ENCODE results near the gene FRMD8.

FRMD8 gene

GRCh38 chr11:65414776-65415498 lies 28.5 kb downstream of the FRMD8 start:
- H3K27me3 Mint-ChIP-seq = no peaks in the 10 kb centered on the region
- no peaks in the 10 kb centered on the region for H3K9me3 Mint-ChIP-seq
- ATAC-seq (replicated peaks; ENCODE audit: extremely low read depth, poor library complexity, severe bottlenecking) (no peak), DNase-seq (ENCODE audit: low spot score in 2 of 2) (no peak)
- peaks cover 43% of the 10 kb centered on the region for H3K4me1 Mint-ChIP-seq
- H3K36me3 Mint-ChIP-seq (ENCODE audit: insufficient read depth) = peaks cover 20% of the 10 kb centered on the region
- peak overlapping the region; percentile 100 for H3K4me3 Mint-ChIP-seq
- H3K27ac Mint-ChIP-seq (ENCODE audit: low read depth) = no peak overlapping the region

GRCh38 chr11:65415499-65416340 lies 29.3 kb downstream of the FRMD8 start:
- peak overlapping the region; percentile 100 for H3K4me3 Mint-ChIP-seq
- no peaks in the 10 kb centered on the region for H3K9me3 Mint-ChIP-seq
- ATAC-seq (replicated peaks; ENCODE audit: extremely low read depth, poor library complexity, severe bottlenecking) = no peak
- H3K27me3 Mint-ChIP-seq = no peaks in the 10 kb centered on the region
- peaks cover 51% of the 10 kb centered on the region for H3K4me1 Mint-ChIP-seq
- DNase-seq (ENCODE audit: low spot score in 2 of 2) = no peak
- H3K27ac Mint-ChIP-seq (ENCODE audit: low read depth) = no peak overlapping the region
- peaks cover 15% of the 10 kb centered on the region for H3K36me3 Mint-ChIP-seq (ENCODE audit: insufficient read depth)

GRCh38 chr11:65416341-65416824 lies 29.9 kb downstream of the FRMD8 start:
- H3K4me1 Mint-ChIP-seq = peaks cover 58% of the 10 kb centered on the region
- peaks cover 18% of the 10 kb centered on the region for H3K36me3 Mint-ChIP-seq (ENCODE audit: insufficient read depth)
- H3K4me3 Mint-ChIP-seq = peak overlapping the region; percentile 100

GRCh38 chr11:65416841-65417701 lies 30.6 kb downstream of the FRMD8 start:
- peaks cover 65% of the 10 kb centered on the region for H3K4me1 Mint-ChIP-seq
- peak overlapping the region; percentile 100 for H3K27ac Mint-ChIP-seq (ENCODE audit: low read depth)
- ATAC-seq (replicated peaks; ENCODE audit: extremely low read depth, poor library complexity, severe bottlenecking) (no peak), DNase-seq (ENCODE audit: low spot score in 2 of 2) (no peak)
- H3K36me3 Mint-ChIP-seq (ENCODE audit: insufficient read depth) = peaks cover 25% of the 10 kb centered on the region
- H3K4me3 Mint-ChIP-seq = peak overlapping the region; percentile 100
- no peaks in the 10 kb centered on the region for H3K9me3 Mint-ChIP-seq
- H3K27me3 Mint-ChIP-seq = no peaks in the 10 kb centered on the region

More at GRCh38 chr11:65416341-65416824, 29.9 kb downstream of the FRMD8 start:
- H3K27me3 Mint-ChIP-seq = no peaks in the 10 kb centered on the region
- H3K9me3 Mint-ChIP-seq = no peaks in the 10 kb centered on the region
- ATAC-seq (replicated peaks; ENCODE audit: extremely low read depth, poor library complexity, severe bottlenecking) (peak; percentile 42), DNase-seq (ENCODE audit: low spot score in 2 of 2) (peak; percentile 87 to 94)
- H3K27ac Mint-ChIP-seq (ENCODE audit: low read depth) = peak overlapping the region; percentile 100

GRCh38 chr11:65417702-65418430 lies 31.4 kb downstream of the FRMD8 start:
- no peak for DNase-seq (ENCODE audit: low spot score in 2 of 2)
- H3K4me3 Mint-ChIP-seq = peak overlapping the region; percentile 100
- peak overlapping the region; percentile 100 for H3K27ac Mint-ChIP-seq (ENCODE audit: low read depth)
- H3K4me1 Mint-ChIP-seq = peaks cover 71% of the 10 kb centered on the region
- no peaks in the 10 kb centered on the region for H3K9me3 Mint-ChIP-seq
- no peak for ATAC-seq (replicated peaks; ENCODE audit: extremely low read depth, poor library complexity, severe bottlenecking)
- no peaks in the 10 kb centered on the region for H3K27me3 Mint-ChIP-seq
- H3K36me3 Mint-ChIP-seq (ENCODE audit: insufficient read depth) = peaks cover 31% of the 10 kb centered on the region

GRCh38 chr11:65418431-65418680 lies 31.9 kb downstream of the FRMD8 start:
- no peak for DNase-seq (ENCODE audit: low spot score in 2 of 2)

GRCh38 chr11:65418681-65419459 lies 32.4 kb downstream of the FRMD8 start:
- Mint-ChIP-seq H3K27ac (ENCODE audit: low read depth) (peak overlapping the region; percentile 100), H3K9me3 (no peaks in the 10 kb centered on the region), H3K27me3 (no peaks in the 10 kb centered on the region), H3K4me1 (peaks cover 74% of the 10 kb centered on the region), H3K36me3 (ENCODE audit: insufficient read depth) (peaks cover 36% of the 10 kb centered on the region), H3K4me3 (peak overlapping the region; percentile 100)
- ATAC-seq (replicated peaks; ENCODE audit: extremely low read depth, poor library complexity, severe bottlenecking) (peak; percentile 33), DNase-seq (ENCODE audit: low spot score in 2 of 2) (peak; percentile 61 to 72)

More at GRCh38 chr11:65418431-65418680, 31.9 kb downstream of the FRMD8 start:
- no peak for ATAC-seq (replicated peaks; ENCODE audit: extremely low read depth, poor library complexity, severe bottlenecking)
- H3K9me3 Mint-ChIP-seq = no peaks in the 10 kb centered on the region
- peak overlapping the region; percentile 100 for H3K4me3 Mint-ChIP-seq
- peaks cover 32% of the 10 kb centered on the region for H3K36me3 Mint-ChIP-seq (ENCODE audit: insufficient read depth)
- peak overlapping the region; percentile 100 for H3K27ac Mint-ChIP-seq (ENCODE audit: low read depth)
- peaks cover 74% of the 10 kb centered on the region for H3K4me1 Mint-ChIP-seq
- no peaks in the 10 kb centered on the region for H3K27me3 Mint-ChIP-seq

- no peaks in the 10 kb centered on the region for H3K9me3 Mint-ChIP-seq
- peaks cover 78% of the 10 kb centered on the region for H3K4me1 Mint-ChIP-seq
- ATAC-seq (replicated peaks; ENCODE audit: extremely low read depth, poor library complexity, severe bottlenecking) = no peak
- H3K4me3 Mint-ChIP-seq = peak overlapping the region; percentile 100
- no peaks in the 10 kb centered on the region for H3K27me3 Mint-ChIP-seq
- peaks cover 42% of the 10 kb centered on the region for H3K36me3 Mint-ChIP-seq (ENCODE audit: insufficient read depth)
- no peak for DNase-seq (ENCODE audit: low spot score in 2 of 2)
- peak overlapping the region; percentile 100 for H3K27ac Mint-ChIP-seq (ENCODE audit: low read depth)
These were observed 33.0 kb downstream of the FRMD8 start for GRCh38 chr11:65419460-65419771.

- peaks cover 83% of the 10 kb centered on the region for H3K4me1 Mint-ChIP-seq
- H3K36me3 Mint-ChIP-seq (ENCODE audit: insufficient read depth) = peaks cover 47% of the 10 kb centered on the region
- H3K4me3 Mint-ChIP-seq = peak overlapping the region; percentile 100
- ATAC-seq (replicated peaks; ENCODE audit: extremely low read depth, poor library complexity, severe bottlenecking) = no peak
- no peaks in the 10 kb centered on the region for H3K9me3 Mint-ChIP-seq
- peak overlapping the region; percentile 100 for H3K27ac Mint-ChIP-seq (ENCODE audit: low read depth)
- no peaks in the 10 kb centered on the region for H3K27me3 Mint-ChIP-seq
- no peak for DNase-seq (ENCODE audit: low spot score in 2 of 2)
These were observed 33.5 kb downstream of the FRMD8 start for GRCh38 chr11:65419772-65420481.

GRCh38 chr11:65420506-65420905 lies 34.1 kb downstream of the FRMD8 start:
- peaks cover 53% of the 10 kb centered on the region for H3K36me3 Mint-ChIP-seq (ENCODE audit: insufficient read depth)
- no peak for ATAC-seq (replicated peaks; ENCODE audit: extremely low read depth, poor library complexity, severe bottlenecking)
- H3K9me3 Mint-ChIP-seq = no peaks in the 10 kb centered on the region
- DNase-seq (ENCODE audit: low spot score in 2 of 2) = no peak
- H3K4me1 Mint-ChIP-seq = peaks cover 88% of the 10 kb centered on the region
- H3K27ac Mint-ChIP-seq (ENCODE audit: low read depth) = peak overlapping the region; percentile 100
- H3K27me3 Mint-ChIP-seq = no peaks in the 10 kb centered on the region
- peak overlapping the region; percentile 100 for H3K4me3 Mint-ChIP-seq
